Astrocyte (in vitro differentiated cells and primary cell): ENCODE data around the gene CEACAM4. TPM values are rescaled to one million over a fixed set of nuclear protein-coding genes. Genes with fewer than 3 reads are reported as not detected.
A peak's percentile ranks its signal among the peaks of the same experiment; 100 is the strongest.

Source experiments
- DNase-seq: peaks from one replicate; pipeline ENCODE4 v3.0.0-alpha.2; 2010; ENCODE audit warnings: low read depth
- FAIRE-seq: peaks from 2 replicates; lab custom pipeline; 2011; peaks lifted over from hg19 to GRCh38; lab: Jason Lieb, UNC
- H2AFZ ChIP-seq: 2 replicates; pipeline ENCODE4 v1.6.0; 2012; ENCODE audit warnings: low read depth, low read length, inconsistent platforms
- H3K27ac ChIP-seq: 2 replicates; pipeline ENCODE4 v1.5.1; 2011; ENCODE audit warnings: low read depth, low read length, inconsistent platforms
- H3K27me3 ChIP-seq: 2 replicates; pipeline ENCODE4 v1.6.0; 2011; ENCODE audit warnings: low read length, inconsistent platforms; ENCODE audit not compliant: insufficient read depth
- H3K36me3 ChIP-seq: 2 replicates; pipeline ENCODE4 v1.5.1; 2011; ENCODE audit warnings: low read length, inconsistent platforms; ENCODE audit not compliant: insufficient read depth
- H3K4me1 ChIP-seq: 2 replicates; pipeline ENCODE4 v1.5.1; 2011; ENCODE audit warnings: low read length, inconsistent platforms; ENCODE audit not compliant: insufficient read depth
- H3K4me2 ChIP-seq: 2 replicates; pipeline ENCODE4 v1.6.0; 2012; ENCODE audit warnings: low read length, inconsistent platforms
- H3K4me3 ChIP-seq: 2 replicates; pipeline ENCODE4 v1.5.1; 2011; ENCODE audit warnings: low read depth, mild to moderate bottlenecking, low read length, inconsistent platforms; ENCODE audit not compliant: insufficient read depth
- H3K79me2 ChIP-seq: 2 replicates; pipeline ENCODE4 v1.6.0; 2012; ENCODE audit warnings: mild to moderate bottlenecking, low read length, inconsistent platforms; ENCODE audit not compliant: insufficient read depth
- H3K9ac ChIP-seq: 2 replicates; pipeline ENCODE4 v1.6.0; 2012; ENCODE audit warnings: mild to moderate bottlenecking, low read length, inconsistent platforms
- H3K9me3 ChIP-seq: 2 replicates; pipeline ENCODE4 v1.5.1; 2012; ENCODE audit warnings: low read depth, mild to moderate bottlenecking, low read length, inconsistent platforms; ENCODE audit not compliant: insufficient read depth
- H4K20me1 ChIP-seq: 2 replicates; pipeline ENCODE4 v1.6.0; 2012; ENCODE audit warnings: low read length, inconsistent platforms; ENCODE audit not compliant: insufficient read depth
- H3K27ac Mint-ChIP-seq: one replicate; pipeline ENCODE4 v1.8.0; 2021; ENCODE audit warnings: mild to moderate bottlenecking, mixed read lengths; ENCODE audit not compliant: unreplicated experiment
- H3K27me3 Mint-ChIP-seq: one replicate; pipeline ENCODE4 v1.8.0; 2021; ENCODE audit warnings: low read depth, mixed read lengths; ENCODE audit not compliant: unreplicated experiment
- H3K36me3 Mint-ChIP-seq: one replicate; pipeline ENCODE4 v1.8.0; 2021; ENCODE audit warnings: low read depth, mixed read lengths; ENCODE audit not compliant: unreplicated experiment
- H3K4me1 Mint-ChIP-seq: one replicate; pipeline ENCODE4 v1.8.0; 2021; ENCODE audit warnings: low read depth, mixed read lengths; ENCODE audit not compliant: unreplicated experiment
- H3K4me3 Mint-ChIP-seq: one replicate; pipeline ENCODE4 v1.8.0; 2021; ENCODE audit warnings: mild to moderate bottlenecking, moderate library complexity, mixed read lengths; ENCODE audit not compliant: unreplicated experiment
- H3K9me3 Mint-ChIP-seq: one replicate; pipeline ENCODE4 v1.8.0; 2021; ENCODE audit warnings: mild to moderate bottlenecking, mixed read lengths; ENCODE audit not compliant: unreplicated experiment
- CTCF ChIP-seq: IDR thresholded peaks from 2 replicates; pipeline ENCODE4 v1.5.1; 2011; ENCODE audit warnings: low read depth, mild to moderate bottlenecking, inconsistent platforms, low read length, moderate library complexity; ENCODE audit not compliant: insufficient read depth
- EZH2 ChIP-seq: IDR thresholded peaks from 2 replicates; pipeline ENCODE4 v1.6.1; 2012; ENCODE audit warnings: mild to moderate bottlenecking, low read length, inconsistent platforms; ENCODE audit not compliant: insufficient read depth
- total RNA-seq: library from RNA; stranded (reverse); gene quantifications from 2 replicates; pipeline ENCODE4 v1.2.1, GENCODE V29; 2021

CEACAM4 gene
- total RNA-seq, 1 donor from 2014 or later: not detected

GRCh38 chr19:41641879-41642485, 15.1 kb upstream of the CEACAM4 start:
- peak; percentile 84 for TF ChIP-seq CTCF
- no peak for TF ChIP-seq EZH2
- no peaks in the 10 kb centered on the region for H3K36me3 ChIP-seq
- H3K4me2 ChIP-seq: no peak overlapping the region
- H3K4me3 ChIP-seq: no peak overlapping the region
- Mint-ChIP-seq H3K36me3 (no peaks in the 10 kb centered on the region), H3K27ac (no peak overlapping the region), H3K27me3 (peaks cover 43% of the 10 kb centered on the region), H3K4me1 (no peaks in the 10 kb centered on the region), H3K9me3 (no peaks in the 10 kb centered on the region), H3K4me3 (no peak overlapping the region)
- FAIRE-seq (peak; percentile 41), DNase-seq (peak; percentile 5)
- no peaks in the 10 kb centered on the region for H4K20me1 ChIP-seq
- no peak overlapping the region for H3K27ac ChIP-seq
- no peak overlapping the region for H2AFZ ChIP-seq
- H3K4me1 ChIP-seq: no peaks in the 10 kb centered on the region
- H3K27me3 ChIP-seq: no peaks in the 10 kb centered on the region
- H3K9ac ChIP-seq: no peak overlapping the region
- no peaks in the 10 kb centered on the region for H3K9me3 ChIP-seq
- H3K79me2 ChIP-seq: no peaks in the 10 kb centered on the region

GRCh38 chr19:41638641-41639081, 11.8 kb upstream of the CEACAM4 start:
- H3K9me3 ChIP-seq: no peaks in the 10 kb centered on the region
- no peaks in the 10 kb centered on the region for H3K4me1 ChIP-seq
- FAIRE-seq (no peak), DNase-seq (no peak)
- H3K9me3 Mint-ChIP-seq: peaks cover 8% of the 10 kb centered on the region
- no peaks in the 10 kb centered on the region for H3K36me3 Mint-ChIP-seq
- TF ChIP-seq EZH2 (no peak), CTCF (no peak)
- no peak overlapping the region for H3K4me2 ChIP-seq
- H3K4me3 Mint-ChIP-seq: no peak overlapping the region
- H3K36me3 ChIP-seq: no peaks in the 10 kb centered on the region
- H3K27ac Mint-ChIP-seq: no peak overlapping the region
- H3K27ac ChIP-seq: no peak overlapping the region
- H3K4me1 Mint-ChIP-seq: no peaks in the 10 kb centered on the region
- H4K20me1 ChIP-seq: no peaks in the 10 kb centered on the region
- no peak overlapping the region for H2AFZ ChIP-seq
- no peaks in the 10 kb centered on the region for H3K27me3 ChIP-seq
- H3K79me2 ChIP-seq: no peaks in the 10 kb centered on the region
- peaks cover 74% of the 10 kb centered on the region for H3K27me3 Mint-ChIP-seq
- H3K4me3 ChIP-seq: no peak overlapping the region
- no peak overlapping the region for H3K9ac ChIP-seq

GRCh38 chr19:41637484-41637883, 10.6 kb upstream of the CEACAM4 start:
- DNase-seq (no peak), FAIRE-seq (no peak)
- H3K36me3 Mint-ChIP-seq: no peaks in the 10 kb centered on the region
- no peaks in the 10 kb centered on the region for H3K79me2 ChIP-seq
- H3K36me3 ChIP-seq: no peaks in the 10 kb centered on the region
- H3K27me3 Mint-ChIP-seq: peaks cover 78% of the 10 kb centered on the region
- H3K9me3 ChIP-seq: no peaks in the 10 kb centered on the region
- no peak overlapping the region for H3K4me3 ChIP-seq
- H3K4me1 ChIP-seq: no peaks in the 10 kb centered on the region
- no peaks in the 10 kb centered on the region for H3K27me3 ChIP-seq
- no peak overlapping the region for H3K27ac Mint-ChIP-seq
- no peaks in the 10 kb centered on the region for H4K20me1 ChIP-seq
- H3K4me2 ChIP-seq: no peak overlapping the region
- H3K27ac ChIP-seq: no peak overlapping the region
- no peak overlapping the region for H3K9ac ChIP-seq
- H3K4me1 Mint-ChIP-seq: no peaks in the 10 kb centered on the region
- H3K9me3 Mint-ChIP-seq: peaks cover 8% of the 10 kb centered on the region
- no peak overlapping the region for H2AFZ ChIP-seq
- no peak overlapping the region for H3K4me3 Mint-ChIP-seq
- TF ChIP-seq EZH2: no peak
- TF ChIP-seq CTCF: no peak
